Measurements from ENCODE around the gene UQCC2. TPM values are rescaled to one million over a fixed set of nuclear protein-coding genes. Genes with fewer than 3 reads are reported as not detected.

The UQCC2 gene
- total and polyA plus RNA-seq, 2 of the 8 experiments (the other 6 are each of a cell fraction or from before 2014, with no cell fraction given): 52.1 to 104 TPM

GRCh38 chr6:33723371-33724085 lies 12.0 kb upstream of the UQCC2 start:
- peak overlapping the region; percentile 31 for H3K14ac ChIP-seq (ENCODE audit: insufficient read length)
- H3K23ac ChIP-seq (ENCODE audit: insufficient read length): no peak overlapping the region
- H3K4ac ChIP-seq (replicated peaks; ENCODE audit: insufficient read length, low read depth, low read length): no peak overlapping the region
- no peak overlapping the region for H4K5ac ChIP-seq (ENCODE audit: insufficient read length, low read depth, low read length)
- no peak overlapping the region; the same call in 1 of the 2 replicates for H3K18ac ChIP-seq (ENCODE audit: extremely low read depth, low read length)
- no peak overlapping the region for H2AK5ac ChIP-seq (ENCODE audit: low read depth, low read length)
- no peak overlapping the region for H2BK20ac ChIP-seq (ENCODE audit: low read length)
- no peak overlapping the region for H2BK120ac ChIP-seq (replicated peaks; ENCODE audit: low read depth, low read length)
- H3K79me1 ChIP-seq (ENCODE audit: low read depth, low read length): no peaks in the 10 kb centered on the region
- H2BK5ac ChIP-seq (ENCODE audit: low read depth, low read length): no peak overlapping the region
- POLR2A ChIA-PET (ENCODE audit: partially characterized antibody): interaction anchor here (0.9 to 2.8 kb wide), 3 partner anchors 9 to 17 kb away, joined by 3 to 15 read pairs (median 3); partner anchors contain the start of gene UQCC2
- no peaks in the 10 kb centered on the region for H4K20me1 ChIP-seq (replicated peaks in 1 of 2; ENCODE audit: control insufficient read depth in 1 of 2, insufficient read depth in 2 of 2, low read length in 2 of 2)
- H3K4me2 ChIP-seq (ENCODE audit: insufficient read depth in 1 of 2, low read depth in 2 of 2, low read length in 2 of 2): no peak overlapping the region
- H3K4me1 ChIP-seq (replicated peaks in 1 of 4; ENCODE audit: control insufficient read depth in 3 of 4, insufficient read depth in 4 of 4, low read length in 3 of 4): peaks cover 3 to 8% (median 4%) of the 10 kb centered on the region in 4 experiments; a peak in 6 of 7 replicates
- H3K23me2 ChIP-seq (ENCODE audit: low read depth, low read length): no peaks in the 10 kb centered on the region
- H4K8ac ChIP-seq (ENCODE audit: extremely low read depth, insufficient read depth, low read length): peak overlapping the region; percentile 47; the same call in 1 of the 2 replicates
- FAIRE-seq (no peak), DNase-seq (ENCODE audit: low read depth in 1 of 2, low spot score in 2 of 2) (no peak)
- H3K36me3 ChIP-seq (ENCODE audit: control insufficient read depth in 2 of 4, insufficient read depth in 4 of 4, low read length in 3 of 4): no peaks in the 10 kb centered on the region
- H2AFZ ChIP-seq (ENCODE audit: low read length): no peak overlapping the region
- no peak overlapping the region for H2BK15ac ChIP-seq (ENCODE audit: low read length)
- no peak overlapping the region for H3K4me3 ChIP-seq (ENCODE audit: extremely low read depth in 1 of 4, insufficient read depth in 2 of 4, low read depth in 3 of 4, low read length in 4 of 4)
- no peak overlapping the region for H3K56ac ChIP-seq (replicated peaks; ENCODE audit: insufficient read length, low read depth, low read length)
- peaks cover 0 to 6% (median 0%) of the 10 kb centered on the region in 4 experiments; a peak in 3 of 7 replicates for H3K27me3 ChIP-seq (replicated peaks in 1 of 4; ENCODE audit: control insufficient read depth in 3 of 4, extremely low read depth in 1 of 4, insufficient read depth in 3 of 4, low read length in 3 of 4)
- peak overlapping the region; percentile 19 for H4K91ac ChIP-seq (replicated peaks; ENCODE audit: insufficient read length, low read length)
- CTCF ChIA-PET (ENCODE audit: partially characterized antibody): interaction anchor here (0.5 to 3.5 kb wide), 13 partner anchors 9 to 881 kb away, joined by 3 to 14 read pairs (median 3); partner anchors contain the start of gene UQCC2
- no peak overlapping the region for H2BK12ac ChIP-seq (ENCODE audit: low read depth, low read length)
- no peak overlapping the region for H3K9ac ChIP-seq (replicated peaks in 1 of 4; ENCODE audit: extremely low read depth in 1 of 4, low read depth in 3 of 4, low read length in 3 of 4)
- H3K27ac ChIP-seq (ENCODE audit: low read depth, low read length): no peak overlapping the region
- no peaks in the 10 kb centered on the region; a peak in 1 of 4 replicates for H3K9me3 ChIP-seq (ENCODE audit: insufficient read depth in 2 of 2, low read depth in 1 of 2, low read length in 1 of 2)
- WGBS, 2 experiments (ENCODE audit: extremely low coverage in 1 of 2, insufficient coverage in 1 of 2, insufficient read length in 1 of 2, insufficient replicate concordance in 2 of 2, low coverage in 1 of 2, low lambda C conversion rate in 2 of 2, missing lambda C conversion rate in 1 of 2): 88% methylated on average over 3 of the region's 3 CpGs; no CpG with 5 or more reads in 1 of the 2 experiments
- H3K79me2 ChIP-seq (ENCODE audit: control insufficient read depth in 1 of 2, insufficient read depth in 2 of 2, low read length in 2 of 2): no peaks in the 10 kb centered on the region
- no peak for TF ChIP-seq FOSL1 (IDR thresholded peaks at IDR 0.05; ENCODE audit: insufficient read depth, low read depth, low read length)
- no peak for TF ChIP-seq EZH2 (IDR thresholded peaks at IDR 0.05; ENCODE audit: low read depth, low read length, severe bottlenecking)
- no peak for TF ChIP-seq TAF7 (optimal IDR thresholded peaks at IDR 0.05; ENCODE audit: borderline replicate concordance, low read depth, low read length)
- no peak for TF ChIP-seq RNF2 (IDR thresholded peaks at IDR 0.05; ENCODE audit: borderline replicate concordance, low read depth, low read length, missing control alignments, poor library complexity, severe bottlenecking)
- no peak for TF ChIP-seq RAD21 (IDR thresholded peaks at IDR 0.05 in 1 of 2, conservative IDR thresholded peaks at IDR 0.05 in 1 of 2; ENCODE audit: low read depth in 2 of 2, low read length in 2 of 2)
- no peak for TF ChIP-seq RXRA (IDR thresholded peaks at IDR 0.05; ENCODE audit: insufficient read depth, low read depth, low read length)
- TF ChIP-seq KDM4A (IDR thresholded peaks at IDR 0.05; ENCODE audit: low read depth, low read length, severe bottlenecking): no peak
- TF ChIP-seq SP2 (IDR thresholded peaks at IDR 0.05; ENCODE audit: low read length): no peak
- no peak for TF ChIP-seq MAX (IDR thresholded peaks at IDR 0.05)
